Ovary (tissue), 9 donors: ENCODE data around the gene EYA3. TPM values are rescaled to one million over a fixed set of nuclear protein-coding genes. Genes with fewer than 3 reads are reported as not detected.

Experiments
- DNase-seq, 5 donors: peaks; one replicate each; pipeline ENCODE4 v3.0.0-alpha.2; 2019 to 2020
- H3K27ac ChIP-seq, 2 donors: fragments of 200-600 bp; one replicate each; pipeline versions ENCODE4 v1.5.1 to v1.8.0; 2019 to 2022
- H3K27me3 ChIP-seq: fragments of 200-600 bp; one replicate; pipeline ENCODE4 v1.8.0; 2022
- H3K36me3 ChIP-seq: fragments of 200-600 bp; sonication (generic); one replicate; pipeline ENCODE4 v1.5.1; 2019
- H3K4me1 ChIP-seq: one replicate; pipeline ENCODE4 v1.8.1; 2013; ENCODE audit warnings: mild to moderate bottlenecking, moderate library complexity; ENCODE audit not compliant: insufficient read depth
- H3K4me3 ChIP-seq: fragments of 200-600 bp; sonication (generic); one replicate; pipeline ENCODE4 v1.5.1; 2017
- H3K9me3 ChIP-seq, 2 donors: fragments of 200-600 bp in 1 of 2; sonication (generic) in 1 of 2; one replicate each; pipeline versions ENCODE4 v1.5.1 to v1.8.1; 2013 to 2019; ENCODE audit warnings: mild to moderate bottlenecking in 1 of 2, moderate library complexity in 1 of 2
- CTCF ChIP-seq, 3 donors: fragments of 450-650 bp in 2 of 3; fragments of 200-600 bp in 1 of 3; IDR thresholded peaks; one replicate each; pipeline versions ENCODE4 v1.5.1 to v1.8.0; 2016 to 2022; ENCODE audit warnings: antibody characterized with exemption in 3 of 3, mild to moderate bottlenecking in 1 of 3
- EP300 ChIP-seq: sonication (generic); formaldehyde crosslinking; IDR thresholded peaks from one replicate; pipeline ENCODE4 v1.6.1; 2017; ENCODE audit warnings: antibody characterized with exemption
- POLR2A ChIP-seq: fragments of 450-650 bp; IDR thresholded peaks from one replicate; pipeline ENCODE4 v1.6.1; 2017; ENCODE audit warnings: antibody characterized with exemption, mild to moderate bottlenecking, moderate library complexity
- WGBS, 3 donors: extraction: QIAGEN DNeasy Blood & Tissue Kit in 1 of 3; methylation state at CpG; one replicate each; pipeline versions ENCODE4 v1.1.5 to v1.1.7; 2013 to 2017; 5-methylcytosine and 5-hydroxymethylcytosine counted together
- intact Hi-C, 4 donors: fragments of 100-400 bp; cut with DNase I; formaldehyde crosslinking; loops; one replicate each; pipeline versions ENCODE4 v1.11.0 to v1.15.1; 2022 to 2023
- polyA plus RNA-seq, 2 donors: library from polyadenylated mRNA; stranded (reverse); fragments of 200-250 nt in 1 of 2; fragments of 350-450 nt in 1 of 2; fragmentation: Illumina TruSeq in 1 of 2; extraction: RNeasy Lipid Tissue Mini Kit (QIAGEN cat#74804) in 1 of 2; gene quantifications; one replicate each; pipeline ENCODE4 v1.2.3, GENCODE V29; 2013 to 2014
- total RNA-seq, 7 donors: library from RNA; depleted of rRNA in 2 of 7; stranded (reverse); fragments of >200 nt in 2 of 7; fragmentation: NEBNext Ultra II Directional in 3 of 7; extraction: Animal tissue kit (Norgen Biotek cat#: 25700) in 3 of 7; gene quantifications; one replicate each; pipeline versions ENCODE4 v1.1.0 to v1.2.4, GENCODE V29; 2016 to 2023
- donor health status: DM: no; HTN: no; CAD: no; lungs with moderate emphysema.
- donor health status: DM: no; HTN: no; CAD: no.
- donor health status: Bipolar disorder and iron deficiency.
- donor health status: DM: yes; HTN: yes; CAD: no.
- donor health status: DM: no; HTN: no; CAD: no.
- donor health status: DM: yes; HTN: yes; CAD: no.

Gene EYA3
- total and polyA plus RNA-seq, 9 donors: 5.4 to 25.7 (median 14.6) TPM

GRCh38 chr1:28074892-28075511, 13.4 kb downstream of the EYA3 start:
- Histone ChIP-seq H3K4me1 (no peaks in the 10 kb centered on the region), H3K9me3 (no peaks in the 10 kb centered on the region), H3K4me3 (no peak overlapping the region), H3K27me3 (no peaks in the 10 kb centered on the region), H3K36me3 (no peaks in the 10 kb centered on the region), H3K27ac (no peak overlapping the region)
- TF ChIP-seq POLR2A (no peak), CTCF (IDR thresholded peaks at IDR 0.05) (no peak), EP300 (no peak)
- 89 to 95% (median 90%) methylated on average over 1 of the region's 1 CpG for WGBS, 3 donors
- DNase-seq: no peak
- intact Hi-C loops: no loop called here

GRCh38 chr1:28073867-28074266, 14.5 kb downstream of the EYA3 start:
- 49 to 66% (median 58%) methylated on average over 1 of the region's 1 CpG for WGBS, 3 donors
- H3K27me3 ChIP-seq: no peaks in the 10 kb centered on the region
- no peak for DNase-seq
- intact Hi-C loops: no loop called here
- no peaks in the 10 kb centered on the region for H3K9me3 ChIP-seq
- H3K4me1 ChIP-seq: no peaks in the 10 kb centered on the region
- TF ChIP-seq POLR2A (no peak), EP300 (no peak), CTCF (IDR thresholded peaks at IDR 0.05) (no peak)
- no peak overlapping the region for H3K4me3 ChIP-seq
- H3K36me3 ChIP-seq: no peaks in the 10 kb centered on the region
- no peak overlapping the region for H3K27ac ChIP-seq

GRCh38 chr1:28071813-28072212, 16.6 kb downstream of the EYA3 start:
- intact Hi-C loops: no loop called here
- no peaks in the 10 kb centered on the region for H3K27me3 ChIP-seq
- no peak overlapping the region for H3K27ac ChIP-seq
- no peaks in the 10 kb centered on the region for H3K9me3 ChIP-seq
- no peak overlapping the region for H3K4me3 ChIP-seq
- no peaks in the 10 kb centered on the region for H3K4me1 ChIP-seq
- no peak for TF ChIP-seq EP300
- no peak for TF ChIP-seq CTCF (IDR thresholded peaks at IDR 0.05)
- no peak for TF ChIP-seq POLR2A
- DNase-seq: no peak
- no peaks in the 10 kb centered on the region for H3K36me3 ChIP-seq

- H3K4me1 ChIP-seq: no peaks in the 10 kb centered on the region
- no peak overlapping the region for H3K27ac ChIP-seq
- WGBS, 3 donors: 83 to 86% (median 84%) methylated on average over 11 of the region's 11 CpGs
- TF ChIP-seq CTCF (IDR thresholded peaks at IDR 0.05): no peak
- no peak for TF ChIP-seq EP300
- TF ChIP-seq POLR2A: no peak
- H3K4me3 ChIP-seq: no peak overlapping the region
- H3K9me3 ChIP-seq: no peaks in the 10 kb centered on the region
- no peak for DNase-seq
- H3K36me3 ChIP-seq: no peaks in the 10 kb centered on the region
- intact Hi-C loops: no loop called here
- H3K27me3 ChIP-seq: no peaks in the 10 kb centered on the region
Observed at GRCh38 chr1:28070725-28071593, 17.5 kb downstream of the EYA3 start.
